GM12872 (cell line): ENCODE measurements around the gene MYH7.

Experiments used
- CTCF ChIP-seq: IDR thresholded peaks from 3 replicates; pipeline ENCODE4 v1.5.1; 2011; ENCODE audit warnings: low read depth, mild to moderate bottlenecking, low read length, moderate library complexity; ENCODE audit not compliant: insufficient read depth

MYH7 gene

GRCh38 chr14:23371865-23372264 lies 63.6 kb downstream of the MYH7 start:
- TF ChIP-seq CTCF = no peak

- TF ChIP-seq CTCF = no peak
Measured at GRCh38 chr14:23370221-23370620, 65.2 kb downstream of the MYH7 start.

DNA sequence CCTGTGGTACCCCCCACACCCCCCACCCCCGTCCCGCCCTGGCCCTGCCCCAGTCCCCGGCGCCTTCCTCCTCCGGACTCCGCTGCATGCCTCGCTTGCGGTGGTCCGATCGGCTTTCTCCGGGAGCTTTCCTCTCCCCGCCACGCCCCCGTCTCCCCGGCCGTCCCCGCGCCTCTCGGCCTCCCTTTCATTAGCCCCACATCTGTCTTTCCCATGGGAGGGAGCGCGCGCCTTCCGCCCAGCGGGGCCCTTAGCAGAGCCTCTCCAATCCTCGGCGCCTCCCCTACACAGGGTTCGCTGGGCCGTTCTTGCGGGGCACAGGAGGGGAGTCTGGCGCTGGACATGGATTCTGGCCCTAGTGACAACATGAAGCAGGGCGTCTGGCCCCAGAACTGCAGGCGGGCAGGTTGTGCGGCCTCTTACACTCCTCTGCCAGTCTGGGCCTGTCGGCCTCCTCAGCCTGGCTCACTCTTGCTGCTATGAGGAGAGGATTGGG lies 69.0 kb downstream of the MYH7 start:
- TF ChIP-seq CTCF = no peak

DNA sequence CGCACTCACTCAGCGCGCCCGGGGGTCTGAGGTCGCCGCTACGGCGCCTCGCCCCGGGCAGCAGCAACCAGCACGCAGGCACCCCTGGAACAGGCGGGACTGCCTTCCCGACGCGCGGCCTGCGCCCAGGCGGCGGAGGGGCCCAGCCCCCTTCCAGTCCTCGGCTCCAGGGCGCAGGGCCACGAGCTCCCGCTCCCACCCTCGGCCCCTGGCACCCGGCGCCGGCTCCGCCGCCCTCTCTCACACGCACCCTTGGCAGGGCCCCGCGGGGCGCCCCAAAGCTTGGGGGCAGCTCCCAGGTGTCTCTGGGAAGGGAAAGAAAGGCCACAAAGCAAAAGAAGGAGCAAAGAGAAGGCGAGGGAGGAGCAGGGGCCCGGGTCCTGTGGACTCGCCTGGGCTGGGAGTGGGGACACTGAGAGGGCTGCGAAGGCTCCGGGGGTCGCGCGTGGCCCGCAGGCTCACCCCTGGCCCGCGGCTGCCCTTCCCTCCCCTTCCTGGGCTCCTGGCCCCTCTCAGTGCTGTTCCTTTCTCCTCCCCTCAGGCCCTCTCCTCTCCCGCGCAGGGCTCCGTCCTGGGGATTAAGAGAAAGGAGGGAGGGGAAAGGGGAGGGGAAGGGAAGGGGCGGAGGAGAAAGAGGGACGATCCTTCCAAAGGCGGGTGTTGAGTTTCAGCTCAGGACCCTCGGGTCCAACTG lies 69.6 kb downstream of the MYH7 start:
- no peak for TF ChIP-seq CTCF

DNA sequence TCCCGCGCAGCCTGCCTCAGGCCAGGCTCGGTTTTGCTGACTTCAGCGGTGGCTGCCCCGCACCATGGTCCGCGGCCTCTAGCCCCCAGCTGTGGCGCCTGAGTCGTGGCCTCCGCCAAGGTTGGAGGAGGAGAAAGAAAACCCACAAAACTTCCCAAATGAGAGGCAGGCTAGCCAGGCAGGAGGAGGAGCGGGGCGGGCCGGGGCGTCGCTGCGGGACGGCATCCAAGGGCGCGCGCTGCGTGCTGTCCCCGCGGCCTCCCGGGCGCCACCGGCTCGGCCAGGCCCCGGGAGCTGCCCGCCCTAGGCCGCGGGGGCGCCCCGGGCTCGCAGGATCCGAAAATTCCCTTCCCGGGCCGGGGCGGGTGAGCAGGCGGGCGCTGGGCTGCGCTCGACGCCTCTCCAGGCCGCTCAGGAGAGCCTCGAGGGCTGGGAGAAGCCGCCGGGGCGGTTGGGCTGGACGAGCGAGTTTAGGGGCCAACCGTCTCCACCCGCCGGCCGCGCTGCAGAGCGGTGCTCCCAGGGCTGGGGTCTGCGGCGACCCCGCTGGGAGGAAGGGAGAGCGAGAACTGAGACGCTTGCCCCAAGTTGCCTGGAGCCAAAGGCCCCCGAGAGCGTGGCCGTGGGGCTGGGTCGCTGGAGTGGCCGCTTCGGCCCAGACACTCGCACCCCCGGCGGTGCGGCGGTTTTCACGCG lies 70.3 kb downstream of the MYH7 start, which contains the start of gene EFS:
TSS of gene EFS (minus strand) at position 137 of the 696 bp plus-strand sequence. CDS start 147 bp downstream, outside the sequence.
- TF ChIP-seq CTCF = no peak

DNA sequence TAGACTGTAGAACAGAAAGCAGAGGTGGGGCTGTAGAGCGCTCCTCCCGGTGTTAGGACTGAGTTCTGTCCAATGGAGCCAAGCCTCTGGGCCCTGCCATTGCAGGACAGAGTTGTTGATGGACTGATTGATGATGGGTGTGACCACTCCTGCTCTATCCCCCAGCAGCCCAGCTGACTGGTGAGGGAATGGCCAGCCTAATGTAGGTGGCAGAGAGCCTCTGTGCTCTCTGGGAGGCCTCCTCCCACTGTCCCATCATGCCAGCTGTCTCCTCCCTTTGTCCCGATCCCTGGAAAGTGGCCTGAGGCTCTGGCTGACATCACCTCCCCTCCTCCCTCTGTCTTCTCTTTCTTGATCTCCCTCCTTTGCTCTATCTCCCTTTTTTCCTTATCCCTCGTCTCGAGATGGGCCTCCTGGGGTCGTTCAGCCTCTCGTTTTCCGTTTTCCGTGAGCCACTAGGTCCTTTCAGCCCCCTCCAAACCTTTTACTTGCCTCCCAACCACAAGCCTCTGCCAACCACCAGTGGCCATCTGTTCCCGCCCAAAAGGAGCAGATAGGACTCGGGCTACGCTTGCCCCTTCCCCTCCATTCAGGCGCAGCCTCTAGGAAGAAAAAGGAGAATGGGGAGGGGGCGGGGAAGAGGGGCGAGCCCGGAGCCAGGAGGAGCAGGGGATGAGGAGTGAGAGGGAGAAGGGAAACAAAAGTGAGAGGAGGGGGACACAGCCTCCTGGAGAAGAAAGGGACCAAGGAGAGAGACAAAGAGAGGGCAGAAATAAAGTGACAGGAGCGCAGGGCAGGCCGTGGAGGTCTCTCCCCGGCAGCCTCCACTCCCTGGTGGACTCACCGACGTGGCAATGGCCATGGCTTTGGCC lies 71.1 kb downstream of the MYH7 start:
- TF ChIP-seq CTCF = no peak
